AG09309 (cell line): Measurements from ENCODE around the gene ZBTB18.

Experiments
- DNase-seq: peaks from one replicate; pipeline ENCODE4 v3.0.0-alpha.2; 2010; ENCODE audit warnings: low read depth
- H3K4me3 ChIP-seq: 2 replicates; pipeline ENCODE4 v1.5.1; 2011; ENCODE audit warnings: mild to moderate bottlenecking, low read depth, low read length, moderate library complexity; ENCODE audit not compliant: control insufficient read depth
- TF ChIP-seq, protein P1 (sequence below): IDR thresholded peaks from 2 replicates; pipeline ENCODE4 v1.5.1; 2011; ENCODE audit warnings: mild to moderate bottlenecking, low read depth, low read length, inconsistent platforms; ENCODE audit not compliant: insufficient read depth, control insufficient read depth; ENCODE audit errors: missing control alignments

The ZBTB18 gene

DNA sequence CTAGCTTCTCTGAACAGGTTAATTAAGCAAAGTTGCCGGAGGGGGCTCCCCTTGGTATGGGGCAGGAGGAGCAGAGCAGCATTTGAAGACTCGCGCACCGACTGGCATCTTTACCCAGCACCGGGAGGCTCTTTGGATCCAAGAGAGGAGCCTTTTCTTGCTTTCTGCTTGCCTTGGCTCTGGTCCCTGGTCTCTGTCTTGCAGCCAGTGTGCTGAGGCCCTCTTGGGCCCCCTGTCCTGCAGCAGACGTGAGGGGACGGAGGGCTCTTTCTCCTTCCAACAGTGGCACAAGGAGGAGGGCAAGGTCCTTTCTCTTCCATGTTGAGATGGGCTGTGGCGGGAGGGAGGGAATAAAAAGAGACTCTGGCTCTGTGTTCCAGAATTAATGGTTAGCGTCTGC is 45.6 kb downstream of the ZBTB18 start:
- TF ChIP-seq, protein P1, sequence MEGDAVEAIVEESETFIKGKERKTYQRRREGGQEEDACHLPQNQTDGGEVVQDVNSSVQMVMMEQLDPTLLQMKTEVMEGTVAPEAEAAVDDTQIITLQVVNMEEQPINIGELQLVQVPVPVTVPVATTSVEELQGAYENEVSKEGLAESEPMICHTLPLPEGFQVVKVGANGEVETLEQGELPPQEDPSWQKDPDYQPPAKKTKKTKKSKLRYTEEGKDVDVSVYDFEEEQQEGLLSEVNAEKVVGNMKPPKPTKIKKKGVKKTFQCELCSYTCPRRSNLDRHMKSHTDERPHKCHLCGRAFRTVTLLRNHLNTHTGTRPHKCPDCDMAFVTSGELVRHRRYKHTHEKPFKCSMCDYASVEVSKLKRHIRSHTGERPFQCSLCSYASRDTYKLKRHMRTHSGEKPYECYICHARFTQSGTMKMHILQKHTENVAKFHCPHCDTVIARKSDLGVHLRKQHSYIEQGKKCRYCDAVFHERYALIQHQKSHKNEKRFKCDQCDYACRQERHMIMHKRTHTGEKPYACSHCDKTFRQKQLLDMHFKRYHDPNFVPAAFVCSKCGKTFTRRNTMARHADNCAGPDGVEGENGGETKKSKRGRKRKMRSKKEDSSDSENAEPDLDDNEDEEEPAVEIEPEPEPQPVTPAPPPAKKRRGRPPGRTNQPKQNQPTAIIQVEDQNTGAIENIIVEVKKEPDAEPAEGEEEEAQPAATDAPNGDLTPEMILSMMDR: no peak
- DNase-seq: no peak
- no peak overlapping the region for H3K4me3 ChIP-seq

DNA sequence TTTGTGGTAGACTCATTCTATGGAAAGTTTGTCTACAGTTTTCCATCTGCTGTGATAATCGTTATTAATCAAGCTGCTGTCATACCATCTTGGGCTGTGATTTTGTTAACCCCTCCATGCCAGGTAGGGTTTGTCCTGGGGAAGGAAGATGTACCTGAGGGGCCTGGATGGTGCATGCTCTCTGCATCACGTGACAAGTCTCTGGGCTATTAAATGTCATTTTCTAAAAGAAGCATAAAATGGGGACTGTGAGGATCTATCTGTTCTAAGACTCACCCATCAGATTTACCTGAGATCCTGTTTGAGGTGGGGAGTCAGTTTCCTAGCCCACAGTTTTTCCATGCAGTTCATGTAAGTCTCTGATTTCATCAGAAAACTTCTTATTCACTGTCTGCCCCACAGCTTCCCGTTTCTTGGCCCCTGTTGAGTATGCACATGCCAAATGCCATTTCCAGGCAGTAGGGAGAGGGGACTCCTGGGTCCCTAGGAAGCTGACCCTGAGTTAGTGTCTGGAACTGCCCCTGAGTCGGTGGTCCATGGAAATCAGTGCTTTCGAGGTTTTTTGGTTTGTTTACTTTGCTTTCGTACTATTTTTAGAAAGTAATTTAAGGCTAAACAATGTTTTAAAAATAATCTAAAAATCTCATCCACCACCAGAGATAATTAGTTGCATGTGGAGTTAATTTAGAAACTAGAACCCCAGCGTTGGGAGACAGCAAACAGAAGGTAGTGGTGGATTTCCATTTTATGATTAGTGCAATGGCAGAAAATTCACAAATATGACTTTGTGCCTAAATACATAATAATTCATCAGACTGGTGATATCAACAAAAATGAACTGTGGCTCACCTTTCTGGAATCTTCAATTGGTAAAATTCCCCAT is 46.7 kb downstream of the ZBTB18 start:
- no peak for DNase-seq
- TF ChIP-seq, protein P1: no peak
- no peak overlapping the region for H3K4me3 ChIP-seq

DNA sequence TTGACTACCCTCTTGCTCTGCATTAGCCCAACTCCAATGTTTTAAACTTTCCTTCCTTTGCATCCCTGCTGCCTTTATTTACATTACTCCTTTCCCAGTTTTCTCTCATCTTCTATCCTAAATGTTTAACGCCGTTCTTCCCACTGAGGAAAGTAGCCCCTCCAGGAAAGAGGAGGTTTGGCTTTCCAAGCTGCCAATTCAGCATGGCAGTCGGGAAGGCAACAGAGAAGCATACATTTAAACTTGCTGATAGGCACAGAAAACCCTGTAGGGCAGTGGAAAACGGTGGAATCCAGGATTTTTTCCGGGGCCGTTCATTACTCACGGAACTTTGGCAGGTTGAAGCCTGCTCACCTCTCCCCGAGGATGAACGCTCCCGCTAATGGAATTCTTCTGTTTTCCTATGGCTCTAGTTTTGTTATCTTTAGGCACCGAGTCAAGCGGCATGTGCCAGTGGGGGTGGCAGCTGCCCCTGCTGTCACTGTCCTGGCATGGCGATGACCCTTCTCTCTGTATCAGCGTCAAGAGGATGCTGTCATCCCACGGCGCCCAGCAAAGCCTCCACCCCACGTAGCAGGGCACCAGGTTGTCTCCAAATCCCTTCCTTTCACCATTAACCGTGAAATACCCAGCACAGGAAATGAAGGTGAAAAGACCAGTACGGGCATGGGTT is 48.3 kb downstream of the ZBTB18 start:
- TF ChIP-seq, protein P1: no peak
- H3K4me3 ChIP-seq: no peak overlapping the region
- no peak for DNase-seq

DNA sequence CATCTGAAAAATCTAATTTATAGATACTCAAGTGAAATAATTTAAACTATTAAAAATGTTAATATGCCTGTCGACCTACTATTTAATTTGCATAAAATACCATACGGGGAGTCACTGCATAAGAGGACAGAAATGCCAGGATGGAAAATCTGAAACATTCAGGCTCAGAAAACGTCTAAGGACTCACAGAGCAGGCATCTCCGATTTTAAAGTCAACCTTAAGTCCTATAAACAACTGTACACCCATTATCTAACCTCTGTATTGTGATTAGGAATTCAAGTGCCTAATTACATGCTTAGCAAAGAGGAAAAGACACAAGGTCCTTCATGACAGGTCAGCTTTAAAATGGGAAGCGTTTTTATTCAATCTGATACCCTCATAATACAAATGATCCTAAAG is 49.2 kb downstream of the ZBTB18 start:
- TF ChIP-seq, protein P1: no peak
- H3K4me3 ChIP-seq: no peak overlapping the region
- no peak for DNase-seq

DNA sequence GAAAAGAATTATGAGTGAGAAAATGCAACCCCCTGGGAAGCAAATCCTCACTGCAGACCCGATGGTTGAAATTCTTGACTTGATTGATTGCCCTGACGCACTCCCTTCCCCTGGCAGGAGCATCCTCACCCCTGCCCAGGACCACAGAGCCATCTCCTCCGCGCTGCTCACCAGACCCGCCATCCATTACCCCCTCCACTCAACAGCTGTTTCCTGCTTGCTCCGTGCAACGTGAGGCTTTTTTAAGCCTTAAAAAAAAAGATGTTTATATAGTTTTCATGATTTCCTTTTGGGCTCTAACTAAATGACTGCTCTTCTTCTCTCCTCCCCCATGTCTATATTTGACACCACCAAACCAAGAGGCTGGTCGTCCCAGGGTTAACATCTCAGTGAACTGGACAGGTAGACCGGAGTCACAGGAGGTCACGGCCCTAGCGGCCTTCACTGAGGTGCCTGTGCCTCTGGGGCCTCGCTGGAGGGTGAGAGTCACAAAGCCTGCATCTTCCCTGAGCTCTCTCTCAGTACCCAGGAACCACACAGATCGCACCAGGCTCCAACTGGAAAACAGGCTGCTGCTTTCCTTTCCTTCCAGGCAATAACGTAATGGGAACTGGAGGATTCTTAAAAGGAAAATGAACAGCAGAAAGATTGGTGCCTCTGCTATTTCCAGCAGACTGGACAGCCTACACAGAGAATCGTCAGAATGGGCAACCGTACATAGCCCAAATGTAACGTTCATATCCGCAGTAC is 49.8 kb downstream of the ZBTB18 start:
- DNase-seq: no peak
- TF ChIP-seq, protein P1: no peak
- H3K4me3 ChIP-seq: no peak overlapping the region

DNA sequence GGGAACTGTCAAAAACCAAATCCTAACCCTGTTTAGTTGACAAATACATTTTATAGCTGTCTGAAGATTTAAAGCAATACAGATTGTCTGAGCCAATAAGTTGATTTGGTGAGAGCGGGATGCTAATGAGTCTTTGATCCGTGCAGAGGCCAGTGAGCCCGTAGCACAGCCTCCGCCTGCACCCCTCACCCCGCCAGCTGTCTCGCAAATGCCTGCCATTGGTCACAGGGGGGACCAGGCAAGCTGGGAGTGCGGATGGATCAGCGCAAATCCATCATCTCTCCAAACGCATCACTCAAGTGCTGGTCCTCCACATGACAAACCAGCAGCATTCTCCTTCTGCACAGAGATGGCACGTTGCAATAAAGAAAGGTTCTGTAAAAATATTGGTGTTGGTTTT is 51.0 kb downstream of the ZBTB18 start:
- TF ChIP-seq, protein P1: no peak
- H3K4me3 ChIP-seq: no peak overlapping the region
- DNase-seq: no peak
